WTC11 (cell line): ENCODE results near the gene MYL4. TPM values are rescaled to one million over a fixed set of nuclear protein-coding genes. Genes with fewer than 3 reads are reported as not detected.

Experiments
- ATAC-seq: fragments of 200-7000 bp; cut with Tn5 transposase; 2 replicates; pipeline ENCODE4 v1.10.0; 2021; ENCODE audit warnings: mild to moderate bottlenecking, moderate library complexity
- CTCF ChIA-PET: fragments of 300-600 bp; sonication (Branson Sonifier 250); formaldehyde crosslinking; loops from one replicate; lab custom pipeline; 2021; ENCODE audit warnings: antibody characterized with exemption; lab: Charles Lee
- POLR2A ChIA-PET: fragments of 350-600 bp; sonication (Branson Sonifier 250); formaldehyde crosslinking; loops from one replicate; lab custom pipeline; 2021; ENCODE audit warnings: antibody characterized with exemption; lab: Charles Lee
- DNase-seq: peaks from one replicate; pipeline ENCODE4 v3.0.0; 2021; ENCODE audit warnings: low spot score
- H3K27ac Mint-ChIP-seq: 2 replicates; pipeline ENCODE4 v1.8.0; 2021; ENCODE audit warnings: mixed read lengths
- H3K27me3 Mint-ChIP-seq: 2 replicates; pipeline ENCODE4 v1.8.0; 2021; ENCODE audit warnings: low read depth, mild to moderate bottlenecking, moderate library complexity, mixed read lengths
- H3K36me3 Mint-ChIP-seq: 2 replicates; pipeline ENCODE4 v1.8.0; 2021; ENCODE audit warnings: mixed read lengths
- H3K4me1 Mint-ChIP-seq: 2 replicates; pipeline ENCODE4 v1.8.0; 2022; ENCODE audit warnings: mixed read lengths
- H3K4me3 Mint-ChIP-seq: 2 replicates; pipeline ENCODE4 v1.8.0; 2021; ENCODE audit warnings: mild to moderate bottlenecking, moderate library complexity, mixed read lengths
- H3K9me3 Mint-ChIP-seq: 2 replicates; pipeline ENCODE4 v1.8.0; 2021; ENCODE audit warnings: mixed read lengths
- ARID4B ChIP-seq: sonication (generic); formaldehyde crosslinking; IDR thresholded peaks from 2 replicates; pipeline ENCODE4 v1.8.0; 2023; ENCODE audit warnings: missing genetic modification reagents, mild to moderate bottlenecking, borderline replicate concordance
- CREM ChIP-seq: sonication (generic); formaldehyde crosslinking; IDR thresholded peaks from 2 replicates; pipeline ENCODE4 v1.8.1; 2022; ENCODE audit warnings: mild to moderate bottlenecking, missing genetic modification reagents, moderate library complexity
- ERG ChIP-seq: fragments of 250-450 bp; sonication (Bioruptor Pico); IDR thresholded peaks from 2 replicates; pipeline ENCODE4 v1.8.0; 2021; ENCODE audit warnings: mild to moderate bottlenecking
- FOXP1 ChIP-seq: sonication (generic); formaldehyde crosslinking; IDR thresholded peaks from 2 replicates; pipeline ENCODE4 v1.8.0; 2022; ENCODE audit warnings: missing genetic modification reagents, mild to moderate bottlenecking, moderate library complexity, borderline replicate concordance
- JUN ChIP-seq: sonication (generic); formaldehyde crosslinking; IDR thresholded peaks from 2 replicates; pipeline ENCODE4 v1.8.0; 2023; ENCODE audit warnings: mild to moderate bottlenecking, missing genetic modification reagents
- MYBL2 ChIP-seq: sonication (generic); formaldehyde crosslinking; IDR thresholded peaks from 2 replicates; pipeline ENCODE4 v1.8.1; 2023; ENCODE audit warnings: mild to moderate bottlenecking, moderate library complexity, missing genetic modification reagents
- NR1H2 ChIP-seq: sonication (generic); formaldehyde crosslinking; IDR thresholded peaks from 2 replicates; pipeline ENCODE4 v1.9.0; 2021; ENCODE audit warnings: mild to moderate bottlenecking, moderate library complexity, missing genetic modification reagents
- SP1 ChIP-seq: sonication (generic); formaldehyde crosslinking; conservative IDR thresholded peaks from 2 replicates; pipeline ENCODE4 v1.8.1; 2022; ENCODE audit warnings: missing genetic modification reagents
- TEAD4 ChIP-seq: sonication (generic); formaldehyde crosslinking; IDR thresholded peaks from 2 replicates; pipeline ENCODE4 v1.8.0; 2022; ENCODE audit warnings: mild to moderate bottlenecking, missing genetic modification reagents
- ZNF263 ChIP-seq: sonication (generic); formaldehyde crosslinking; IDR thresholded peaks from 2 replicates; pipeline ENCODE4 v1.8.1; 2022; ENCODE audit warnings: low read depth, mild to moderate bottlenecking, moderate library complexity, missing genetic modification reagents
- ZNF423 ChIP-seq: fragments of 250-450 bp; sonication (Bioruptor Pico); IDR thresholded peaks from 2 replicates; pipeline ENCODE4 v2.1.2; 2022; ENCODE audit warnings: mild to moderate bottlenecking, moderate library complexity
- ZNF671 ChIP-seq: fragments of 250-450 bp; sonication (Bioruptor Pico); IDR thresholded peaks from 2 replicates; pipeline ENCODE4 v1.8.0; 2021; ENCODE audit warnings: mild to moderate bottlenecking
- total RNA-seq: library from RNA; stranded (reverse); gene quantifications from 3 replicates; pipeline ENCODE4 v1.2.3, GENCODE V29; 2021
- TF ChIP-seq, protein P1 (sequence below): fragments of 250-450 bp; sonication (Bioruptor Pico); IDR thresholded peaks from 2 replicates; pipeline ENCODE4 v1.9.0; 2021; ENCODE audit warnings: moderate library complexity, mild to moderate bottlenecking, inconsistent platforms, borderline replicate concordance
- TF ChIP-seq, protein P2 (sequence below): sonication (generic); formaldehyde crosslinking; IDR thresholded peaks from 2 replicates; pipeline ENCODE4 v1.8.1; 2023; ENCODE audit warnings: mild to moderate bottlenecking, moderate library complexity, missing genetic modification reagents
- TF ChIP-seq, protein P3 (sequence below): sonication (generic); formaldehyde crosslinking; IDR thresholded peaks from 2 replicates; pipeline ENCODE4 v1.8.1; 2023; ENCODE audit warnings: mild to moderate bottlenecking, missing genetic modification reagents

MYL4 gene
- total RNA-seq, 1 experiment from 2014 or later: 0.50 TPM

DNA sequence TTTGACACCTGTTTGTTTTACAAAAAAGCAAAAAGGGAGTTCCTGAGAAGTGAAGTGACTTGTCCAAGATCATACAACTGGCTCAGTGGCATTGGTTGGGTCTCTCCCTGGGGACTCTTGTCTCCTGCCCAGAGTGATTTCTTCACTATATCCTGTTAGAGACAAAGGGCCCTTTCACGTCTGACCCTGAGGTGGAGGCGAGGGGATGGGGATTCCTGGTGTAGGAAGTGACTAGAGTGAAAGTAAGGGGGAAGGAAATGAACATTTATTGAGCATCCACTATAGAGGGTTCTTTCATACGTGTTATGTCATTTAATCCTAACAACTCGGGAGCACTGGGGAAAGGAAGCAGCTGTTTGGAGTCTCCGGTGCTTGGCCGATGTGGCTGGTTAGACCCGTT, 53.4 kb downstream of the MYL4 start:
- ATAC-seq (no peak), DNase-seq (no peak)
- no peak overlapping the region for H3K4me3 Mint-ChIP-seq
- ChIA-PET POLR2A (no interaction called here), CTCF (no interaction called here)
- TF ChIP-seq, protein P1, sequence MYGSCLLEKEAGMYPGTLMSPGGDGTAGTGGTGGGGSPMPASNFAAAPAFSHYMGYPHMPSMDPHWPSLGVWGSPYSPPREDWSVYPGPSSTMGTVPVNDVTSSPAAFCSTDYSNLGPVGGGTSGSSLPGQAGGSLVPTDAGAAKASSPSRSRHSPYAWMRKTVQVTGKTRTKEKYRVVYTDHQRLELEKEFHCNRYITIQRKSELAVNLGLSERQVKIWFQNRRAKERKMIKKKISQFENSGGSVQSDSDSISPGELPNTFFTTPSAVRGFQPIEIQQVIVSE (CRISPR knock-in tag): no peak
- TF ChIP-seq NR1H2 (CRISPR knock-in tag) (no peak), CREM (CRISPR knock-in tag) (no peak), JUN (no peak), FOXP1 (CRISPR knock-in tag) (no peak), ZNF423 (CRISPR knock-in tag) (no peak), ZNF671 (no peak), MYBL2 (CRISPR knock-in tag) (no peak)
- TF ChIP-seq, protein P2, sequence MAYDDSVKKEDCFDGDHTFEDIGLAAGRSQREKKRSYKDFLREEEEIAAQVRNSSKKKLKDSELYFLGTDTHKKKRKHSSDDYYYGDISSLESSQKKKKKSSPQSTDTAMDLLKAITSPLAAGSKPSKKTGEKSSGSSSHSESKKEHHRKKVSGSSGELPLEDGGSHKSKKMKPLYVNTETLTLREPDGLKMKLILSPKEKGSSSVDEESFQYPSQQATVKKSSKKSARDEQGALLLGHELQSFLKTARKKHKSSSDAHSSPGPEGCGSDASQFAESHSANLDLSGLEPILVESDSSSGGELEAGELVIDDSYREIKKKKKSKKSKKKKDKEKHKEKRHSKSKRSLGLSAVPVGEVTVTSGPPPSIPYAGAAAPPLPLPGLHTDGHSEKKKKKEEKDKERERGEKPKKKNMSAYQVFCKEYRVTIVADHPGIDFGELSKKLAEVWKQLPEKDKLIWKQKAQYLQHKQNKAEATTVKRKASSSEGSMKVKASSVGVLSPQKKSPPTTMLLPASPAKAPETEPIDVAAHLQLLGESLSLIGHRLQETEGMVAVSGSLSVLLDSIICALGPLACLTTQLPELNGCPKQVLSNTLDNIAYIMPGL (CRISPR knock-in tag): no peak
- TF ChIP-seq, protein P3, sequence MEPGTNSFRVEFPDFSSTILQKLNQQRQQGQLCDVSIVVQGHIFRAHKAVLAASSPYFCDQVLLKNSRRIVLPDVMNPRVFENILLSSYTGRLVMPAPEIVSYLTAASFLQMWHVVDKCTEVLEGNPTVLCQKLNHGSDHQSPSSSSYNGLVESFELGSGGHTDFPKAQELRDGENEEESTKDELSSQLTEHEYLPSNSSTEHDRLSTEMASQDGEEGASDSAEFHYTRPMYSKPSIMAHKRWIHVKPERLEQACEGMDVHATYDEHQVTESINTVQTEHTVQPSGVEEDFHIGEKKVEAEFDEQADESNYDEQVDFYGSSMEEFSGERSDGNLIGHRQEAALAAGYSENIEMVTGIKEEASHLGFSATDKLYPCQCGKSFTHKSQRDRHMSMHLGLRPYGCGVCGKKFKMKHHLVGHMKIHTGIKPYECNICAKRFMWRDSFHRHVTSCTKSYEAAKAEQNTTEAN (CRISPR knock-in tag): no peak
- peaks cover 12% of the 10 kb centered on the region for H3K27me3 Mint-ChIP-seq
- peaks cover 24% of the 10 kb centered on the region for H3K4me1 Mint-ChIP-seq
- peaks cover under 1% of the 10 kb centered on the region; the same call in 1 of the 2 replicates for H3K36me3 Mint-ChIP-seq
- no peak overlapping the region for H3K27ac Mint-ChIP-seq
- peaks cover 2% of the 10 kb centered on the region for H3K9me3 Mint-ChIP-seq

DNA sequence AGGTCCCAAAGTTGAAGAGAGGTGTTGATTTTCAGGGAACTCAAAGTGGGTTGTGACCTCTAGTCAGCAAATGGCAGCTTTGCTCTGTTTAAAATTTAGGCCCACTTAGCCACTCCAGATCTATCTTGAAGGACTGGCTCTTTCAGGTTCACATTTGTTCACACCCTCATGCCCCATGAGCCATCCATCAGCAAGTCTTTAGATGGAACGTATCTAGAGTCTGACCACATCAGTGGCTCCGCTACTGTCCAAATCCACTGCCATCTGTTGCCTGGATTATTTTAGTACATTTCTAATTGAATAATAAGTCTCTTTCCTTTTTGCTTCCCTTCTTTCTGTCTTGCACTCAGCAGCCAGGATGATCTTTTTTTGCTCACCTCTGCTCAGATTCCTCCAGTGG, 55.0 kb downstream of the MYL4 start:
- TF ChIP-seq ZNF423 (CRISPR knock-in tag) (no peak), TEAD4 (CRISPR knock-in tag) (no peak), ARID4B (CRISPR knock-in tag) (no peak), ZNF263 (CRISPR knock-in tag) (no peak), FOXP1 (CRISPR knock-in tag) (no peak), SP1 (no peak), ERG (CRISPR knock-in tag) (no peak)
- no peak overlapping the region for H3K4me3 Mint-ChIP-seq
- no peak overlapping the region for H3K27ac Mint-ChIP-seq
- peaks cover 8% of the 10 kb centered on the region for H3K36me3 Mint-ChIP-seq
- H3K9me3 Mint-ChIP-seq: peaks cover 16% of the 10 kb centered on the region
- ChIA-PET POLR2A (interaction anchor here (1.0 kb wide), 1 partner anchor 11 kb away, joined by 3 read pairs; no protein-coding TSS in a partner anchor), CTCF (no interaction called here)
- ATAC-seq (no peak), DNase-seq (no peak)
- H3K27me3 Mint-ChIP-seq: peaks cover 5% of the 10 kb centered on the region; the same call in 1 of the 2 replicates
- peaks cover 13% of the 10 kb centered on the region for H3K4me1 Mint-ChIP-seq
